GM12878 (cell line): Measurements from ENCODE around the gene ARHGAP44. TPM values are rescaled to one million over a fixed set of nuclear protein-coding genes. Genes with fewer than 3 reads are reported as not detected.

Experiments used
- ATAC-seq: fragments of 200-7000 bp; cut with Tn5 transposase; 3 replicates; pipeline ENCODE4 v1.9.1; 2020; ENCODE audit warnings: mild to moderate bottlenecking, moderate library complexity
- BruUV-seq: library from RNA; stranded (reverse); fragments of 400-500 nt; replicated peaks from 2 replicates; lab custom pipeline; 2021; lab: Mats Ljungman, UMichigan
- CTCF ChIA-PET: fragments of 300-600 bp; sonication (Branson Sonifier 250); formaldehyde crosslinking; extraction: SDS; loops from one replicate; lab custom pipeline; 2021; ENCODE audit warnings: inconsistent platforms; lab: Yijun Ruan, JAX
- POLR2A ChIA-PET: fragments of 350-600 bp; formaldehyde crosslinking; extraction: SDS; loops from one replicate; lab custom pipeline; 2021; ENCODE audit warnings: inconsistent platforms; lab: Charles Lee
- RAD21 ChIA-PET: fragments of 300-600 bp; sonication (Branson Sonifier 250); formaldehyde crosslinking; loops from one replicate; lab custom pipeline; 2023; ENCODE audit warnings: antibody characterized with exemption; ENCODE audit not compliant: unreplicated experiment; lab: Charles Lee
- SMC1A ChIA-PET: fragments of 300-600 bp; sonication (Branson Sonifier 250); formaldehyde crosslinking; loops from one replicate; lab custom pipeline; 2023; ENCODE audit not compliant: unreplicated experiment, uncharacterized antibody; lab: Charles Lee
- DNase-seq: peaks from one replicate; pipeline ENCODE4 v3.0.0-alpha.2; 2011; ENCODE audit warnings: low read depth, low spot score
- FAIRE-seq: peaks from 3 replicates; lab custom pipeline; 2011; peaks lifted over from hg19 to GRCh38; lab: Jason Lieb, UNC
- H2AFZ ChIP-seq: 2 replicates; pipeline ENCODE4 v1.6.0; 2011; ENCODE audit warnings: low read depth, low read length, control low read depth; ENCODE audit not compliant: control insufficient read depth
- H3K27ac ChIP-seq: 2 replicates; pipeline ENCODE4 v1.5.1; 2011; ENCODE audit warnings: control low read depth; ENCODE audit not compliant: control insufficient read depth, insufficient read depth
- H3K27me3 ChIP-seq, 2 experiments: replicated peaks in 1 of 2; 2 replicates each; pipeline versions ENCODE4 v1.6.0 to v1.6.1; 2011; ENCODE audit warnings: low read length in 1 of 2; ENCODE audit not compliant: control insufficient read depth in 2 of 2, insufficient read depth in 2 of 2
- H3K36me3 ChIP-seq, 2 experiments: 2 replicates each; pipeline ENCODE4 v1.5.1; 2011; ENCODE audit warnings: low read length in 1 of 2; ENCODE audit not compliant: control insufficient read depth in 2 of 2, insufficient read depth in 2 of 2
- H3K4me1 ChIP-seq: 2 replicates; pipeline ENCODE4 v1.6.1; 2011; ENCODE audit warnings: mild to moderate bottlenecking, low read length, moderate library complexity, mixed read lengths; ENCODE audit not compliant: control insufficient read depth, insufficient read depth
- H3K4me2 ChIP-seq: 2 replicates; pipeline ENCODE4 v1.6.0; 2011; ENCODE audit warnings: control low read depth; ENCODE audit not compliant: control insufficient read depth, insufficient read depth
- H3K4me3 ChIP-seq: fragments of 200-600 bp; sonication (generic); 2 replicates; pipeline ENCODE4 v1.5.1; 2016
- H3K79me2 ChIP-seq: 2 replicates; pipeline ENCODE4 v1.6.0; 2011; ENCODE audit warnings: low read length; ENCODE audit not compliant: control insufficient read depth, insufficient read depth
- H3K9ac ChIP-seq: 2 replicates; pipeline ENCODE4 v1.8.0; 2011; ENCODE audit warnings: low read length, control low read depth, mixed read lengths; ENCODE audit not compliant: control insufficient read depth, insufficient read depth
- H3K9me3 ChIP-seq: replicated peaks from 3 replicates; pipeline ENCODE4 v1.5.1; 2011; ENCODE audit warnings: mild to moderate bottlenecking, low read length; ENCODE audit not compliant: control insufficient read depth, insufficient read depth
- H4K20me1 ChIP-seq: 2 replicates; pipeline ENCODE4 v1.6.0; 2011; ENCODE audit not compliant: control insufficient read depth, insufficient read depth
- ATF7 ChIP-seq: fragments of 450-650 bp; IDR thresholded peaks from 2 replicates; pipeline ENCODE4 v1.6.1; 2016; ENCODE audit warnings: low read depth, mild to moderate bottlenecking
- CBX3 ChIP-seq: fragments of 200-600 bp; sonication (generic); IDR thresholded peaks from 2 replicates; pipeline ENCODE4 v1.6.1; 2016; ENCODE audit warnings: low read depth, borderline replicate concordance
- CHD2 ChIP-seq: IDR thresholded peaks from 2 replicates; pipeline ENCODE4 v1.6.1; 2011; ENCODE audit warnings: low read depth, low read length, improper control_type of control experiment, borderline replicate concordance
- ELK1 ChIP-seq: IDR thresholded peaks from 2 replicates; pipeline ENCODE4 v1.6.1; 2012; ENCODE audit warnings: low read depth, low read length, improper control_type of control experiment
- EZH2 ChIP-seq: IDR thresholded peaks from 2 replicates; pipeline ENCODE4 v1.6.1; 2012; ENCODE audit warnings: low read depth, mild to moderate bottlenecking, control low read depth, inconsistent platforms, low read length, borderline replicate concordance; ENCODE audit not compliant: control insufficient read depth
- FOXM1 ChIP-seq: IDR thresholded peaks from 2 replicates; pipeline ENCODE4 v1.6.1; 2012; ENCODE audit warnings: low read depth, mild to moderate bottlenecking, inconsistent platforms, low read length, moderate library complexity
- GABPA ChIP-seq: IDR thresholded peaks from 2 replicates; pipeline ENCODE4 v1.6.1; 2014; ENCODE audit warnings: antibody characterized with exemption, low read depth, mild to moderate bottlenecking, inconsistent platforms
- KAT2A ChIP-seq: conservative IDR thresholded peaks from 2 replicates; pipeline ENCODE4 v1.6.1; 2011; ENCODE audit warnings: low read depth, low read length; ENCODE audit not compliant: control insufficient read depth
- KLF5 ChIP-seq: fragments of 450-650 bp; IDR thresholded peaks from 2 replicates; pipeline ENCODE4 v1.6.1; 2014; ENCODE audit warnings: mild to moderate bottlenecking; ENCODE audit not compliant: partially characterized antibody
- LARP7 ChIP-seq: fragments of 450-650 bp; IDR thresholded peaks from 2 replicates; pipeline ENCODE4 v1.6.1; 2017; ENCODE audit warnings: mild to moderate bottlenecking
- POLR2A ChIP-seq: IDR thresholded peaks from 2 replicates; pipeline ENCODE4 v1.6.1; 2011; ENCODE audit warnings: low read depth, mild to moderate bottlenecking, low read length
- RAD21 ChIP-seq: IDR thresholded peaks from 2 replicates; pipeline ENCODE4 v1.6.1; 2011; ENCODE audit warnings: mild to moderate bottlenecking, low read depth, low read length, moderate library complexity; ENCODE audit not compliant: insufficient read depth
- RAD51 ChIP-seq: fragments of 450-650 bp; IDR thresholded peaks from 2 replicates; pipeline ENCODE4 v1.6.1; 2016; ENCODE audit warnings: moderate library complexity, mild to moderate bottlenecking, inconsistent platforms
- SMARCA5 ChIP-seq: fragments of 450-650 bp; IDR thresholded peaks from 2 replicates; pipeline ENCODE4 v1.6.1; 2017; ENCODE audit warnings: mild to moderate bottlenecking
- TARDBP ChIP-seq: IDR thresholded peaks from 2 replicates; pipeline ENCODE4 v1.6.1; 2016; ENCODE audit warnings: borderline replicate concordance
- ZBTB4 ChIP-seq: fragments of 450-650 bp; formaldehyde crosslinking; IDR thresholded peaks from 2 replicates; pipeline ENCODE4 v1.4.0; 2022; ENCODE audit warnings: mild to moderate bottlenecking, moderate library complexity
- ZNF592 ChIP-seq: fragments of 450-650 bp; IDR thresholded peaks from 2 replicates; pipeline ENCODE4 v1.6.1; 2017; ENCODE audit warnings: mild to moderate bottlenecking, moderate library complexity
- WGBS: methylation state at CpG from one replicate; pipeline ENCODE4 v1.1.6; 2016; ENCODE audit warnings: low lambda C conversion rate; ENCODE audit not compliant: insufficient replicate concordance, insufficient coverage; ENCODE audit errors: missing lambda C conversion rate; 5-methylcytosine and 5-hydroxymethylcytosine counted together
- in situ Hi-C: fragments of 300-500 bp; cut with MboI; formaldehyde crosslinking; loops from 9 replicates; pipeline ENCODE4 v1.14.3; 2018; ENCODE audit warnings: mixed read lengths
- intact Hi-C: fragments of 100-400 bp; cut with micrococcal nuclease; formaldehyde crosslinking; loops from one replicate; pipeline ENCODE4 v1.14.2; 2022; ENCODE audit not compliant: unreplicated experiment
- polyA plus RNA-seq, 11 experiments: library from polyadenylated mRNA; depleted of rRNA in 4 of 11; unstranded in 6 of 11; stranded (reverse) in 5 of 11; fragments of >200 nt; fragmentation: Nextera tagmentation in 4 of 11; fragmentation: Illumina TruSeq in 1 of 11; extraction: Ambion mirVana in 4 of 11; extraction: Trizol in 1 of 11; gene quantifications; 1 replicate in 1 of 11; 2 replicates in 10 of 11; pipeline versions ENCODE4 v1.2.1 to v1.2.3, GENCODE V29; 2011 to 2016; ENCODE audit warnings: inconsistent platforms in 2 of 11, missing spikeins in 2 of 11, low read depth in 1 of 11
- total RNA-seq, 4 experiments: library from RNA; depleted of rRNA in 3 of 4; stranded (reverse); fragments of >200 nt in 3 of 4; fragmentation: Illumina TruSeq in 1 of 4; extraction: Trizol in 1 of 4; gene quantifications; 2 replicates each; pipeline versions ENCODE4 v1.2.1 to v1.2.3, GENCODE V29; 2013 to 2021
- TF ChIP-seq, protein P1 (sequence below): IDR thresholded peaks from 2 replicates; pipeline ENCODE4 v1.6.1; 2011; ENCODE audit warnings: low read depth, mild to moderate bottlenecking, low read length, moderate library complexity, borderline replicate concordance; ENCODE audit errors: extremely low read depth

ARHGAP44 gene
- total and polyA plus RNA-seq, 10 of the 15 experiments (the other 5 are each of a cell fraction or from before 2014, with no cell fraction given), result 0.11 to 1.2 (median 0.48) TPM

DNA sequence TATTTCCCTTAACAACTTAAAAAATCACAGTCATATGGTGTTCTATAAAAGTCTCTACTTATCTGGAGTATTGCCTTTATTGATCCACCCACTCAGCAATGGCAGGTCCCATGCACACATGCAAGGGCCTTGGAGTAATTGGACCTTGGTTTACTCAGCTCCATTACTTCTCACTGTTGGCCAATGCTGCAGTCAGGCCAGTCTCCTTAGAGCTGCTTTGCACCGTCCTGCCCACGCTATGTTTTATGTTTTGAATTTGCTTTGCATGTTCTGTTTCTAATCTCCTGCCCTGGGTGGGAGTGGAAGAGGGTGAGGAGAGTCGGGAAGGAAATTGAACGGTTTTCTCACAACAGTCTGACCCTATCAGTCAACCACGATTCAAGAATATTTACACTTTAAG lies 23.6 kb downstream of the ARHGAP44 start:
- POLR2A ChIA-PET, result no interaction called here
- 17% methylated on average over 5 of the region's 5 CpGs for WGBS
- H3K4me2 ChIP-seq, result peak overlapping the region; percentile 13; the same call in 1 of the 2 replicates
- TF ChIP-seq ZBTB4 (CRISPR knock-in tag), result no peak
- TF ChIP-seq SMARCA5, result no peak
- TF ChIP-seq TARDBP, result no peak
- no peak for TF ChIP-seq KLF5
- no peak for TF ChIP-seq ATF7
- TF ChIP-seq RAD51, result no peak
- no peak for TF ChIP-seq CBX3
- no peak for TF ChIP-seq ELK1
- TF ChIP-seq ZNF592, result no peak
- no peak for TF ChIP-seq KAT2A
- TF ChIP-seq LARP7, result no peak
- TF ChIP-seq CHD2, result no peak
- no peak for TF ChIP-seq FOXM1
- no peak for TF ChIP-seq RAD21
- TF ChIP-seq GABPA, result no peak
- TF ChIP-seq POLR2A, result no peak
- no peak for TF ChIP-seq EZH2
- TF ChIP-seq, protein P1, sequence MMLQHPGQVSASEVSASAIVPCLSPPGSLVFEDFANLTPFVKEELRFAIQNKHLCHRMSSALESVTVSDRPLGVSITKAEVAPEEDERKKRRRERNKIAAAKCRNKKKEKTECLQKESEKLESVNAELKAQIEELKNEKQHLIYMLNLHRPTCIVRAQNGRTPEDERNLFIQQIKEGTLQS, result no peak

More for the DNA sequence above, 23.6 kb downstream of the ARHGAP44 start:
- Histone ChIP-seq H4K20me1 (no peaks in the 10 kb centered on the region), H3K4me1 (peaks cover 25% of the 10 kb centered on the region), H2AFZ (no peak overlapping the region), H3K36me3 (no peaks in the 10 kb centered on the region), H3K9ac (no peak overlapping the region), H3K79me2 (no peaks in the 10 kb centered on the region), H3K27me3 (no peaks in the 10 kb centered on the region), H3K27ac (peak overlapping the region; percentile 24; the same call in 1 of the 2 replicates), H3K9me3 (peaks cover 7% of the 10 kb centered on the region; the same call in 2 of the 3 replicates), H3K4me3 (no peak overlapping the region)
- in situ Hi-C loops, result no loop called here
- ChIA-PET RAD21 (no interaction called here), SMC1A (interaction anchor here (0.6 kb wide), 1 partner anchor 52 kb away, joined by 3 read pairs; no protein-coding TSS in a partner anchor), CTCF (no interaction called here)
- FAIRE-seq (no peak), DNase-seq (no peak), ATAC-seq (no peak)
- BruUV-seq, result no TSS peak
- intact Hi-C loops, result no loop called here
